GM23248 (cell line): ENCODE measurements around the gene ZNF19.

Experiments
- EZH2 ChIP-seq: fragments of 200-600 bp; sonication (generic); IDR thresholded peaks from 2 replicates; pipeline ENCODE4 v1.6.1; 2018; ENCODE audit warnings: antibody characterized with exemption, mild to moderate bottlenecking; ENCODE audit not compliant: insufficient read depth, poor library complexity, severe bottlenecking
- EZH2phosphoT487 ChIP-seq: fragments of 200-600 bp; sonication (generic); IDR thresholded peaks from 2 replicates; pipeline ENCODE4 v1.6.1; 2018; ENCODE audit warnings: antibody characterized with exemption, moderate library complexity, mild to moderate bottlenecking, low read depth; ENCODE audit not compliant: insufficient read depth

DNA sequence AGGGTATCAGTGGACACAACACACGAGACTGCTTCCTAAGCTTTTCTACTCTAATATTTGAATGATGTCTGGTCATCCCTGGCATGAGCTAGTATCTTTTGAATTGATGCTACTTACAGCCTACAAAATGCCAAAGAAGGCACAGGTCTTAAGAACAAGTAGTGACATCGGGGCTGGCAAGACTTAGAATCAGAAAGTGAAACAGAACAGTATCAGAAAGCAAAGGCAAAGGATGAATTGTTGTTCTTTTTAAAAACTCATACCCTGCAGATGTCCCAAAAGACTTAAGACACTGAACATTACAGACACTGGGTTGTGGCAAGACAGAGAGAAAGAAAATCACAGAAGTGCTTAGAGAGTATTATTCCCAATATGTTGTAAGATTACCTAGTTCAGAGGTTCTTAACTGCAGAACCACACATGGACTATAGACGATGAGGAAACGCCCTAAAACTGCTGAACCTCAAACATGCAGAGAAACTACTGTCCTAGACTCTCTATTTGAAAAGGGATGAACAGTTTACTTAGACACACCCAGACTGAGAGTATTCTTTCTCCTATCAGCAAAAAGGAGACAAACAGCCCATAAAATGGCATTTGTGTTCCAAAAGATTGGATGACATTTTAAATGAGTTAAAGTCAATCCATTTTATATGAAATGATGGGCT lies 12.5 kb downstream of the ZNF19 start:
- TF ChIP-seq EZH2phosphoT487 (no peak), EZH2 (no peak)
